Left lung (tissue), 10 donors: ENCODE results near the gene KIF17. TPM values are rescaled to one million over a fixed set of nuclear protein-coding genes. Genes with fewer than 3 reads are reported as not detected.

Experiments used
- ATAC-seq: fragments of 200-7000 bp; cut with Tn5 transposase; one replicate; pipeline ENCODE4 v1.9.1; 2020; ENCODE audit warnings: moderate library complexity
- DNase-seq, 4 donors: peaks; one replicate each; pipeline ENCODE4 v3.0.0-alpha.2; 2013 to 2020
- H3K27ac ChIP-seq, 2 donors: fragments of 200-600 bp; sonication (generic) in 1 of 2; one replicate each; pipeline versions ENCODE4 v1.5.0 to v1.8.0; 2020 to 2021
- H3K27me3 ChIP-seq, 2 donors: fragments of 200-600 bp; sonication (generic) in 1 of 2; one replicate each; pipeline versions ENCODE4 v1.5.0 to v1.8.0; 2020 to 2021
- H3K36me3 ChIP-seq, 2 donors: fragments of 200-600 bp; sonication (generic) in 1 of 2; one replicate each; pipeline versions ENCODE4 v1.5.0 to v1.8.0; 2020 to 2021
- H3K4me1 ChIP-seq, 2 donors: fragments of 200-600 bp; one replicate each; pipeline ENCODE4 v1.8.0; 2021
- H3K4me3 ChIP-seq, 2 donors: fragments of 200-600 bp; sonication (generic) in 1 of 2; one replicate each; pipeline versions ENCODE4 v1.5.0 to v1.8.0; 2020 to 2021; ENCODE audit warnings: mild to moderate bottlenecking in 1 of 2
- H3K9me3 ChIP-seq, 2 donors: fragments of 200-600 bp; sonication (generic) in 1 of 2; one replicate each; pipeline versions ENCODE4 v1.5.0 to v1.8.0; 2020 to 2021
- intact Hi-C, 2 donors: fragments of 100-400 bp; cut with DNase I; formaldehyde crosslinking; loops; one replicate each; pipeline versions ENCODE4 v1.11.2 to v1.14.2; 2022
- polyA plus RNA-seq, 6 donors: library from polyadenylated mRNA; unstranded; fragments of 120-200 nt; gene quantifications; one replicate each; pipeline ENCODE4 v1.2.1, GENCODE V29; 2013; ENCODE audit not compliant: insufficient read length in 6 of 6
- total RNA-seq, 2 donors: library from RNA; stranded (reverse); fragmentation: NEBNext Ultra II Directional; extraction: Animal tissue kit (Norgen Biotek cat#: 25700); gene quantifications; one replicate each; pipeline ENCODE4 v1.2.1, GENCODE V29; 2021
- TF ChIP-seq, protein P1 (sequence below), 2 donors: fragments of 200-600 bp; sonication (generic) in 1 of 2; IDR thresholded peaks; one replicate each; pipeline versions ENCODE4 v1.5.0 to v1.8.0; 2021; ENCODE audit warnings: antibody characterized with exemption in 2 of 2
- donor health status: DM: no; HTN: yes; CAD: no.
- donor health status: DM: no; HTN: no; CAD: no.

The KIF17 gene
- total and polyA plus RNA-seq, 8 donors: 4.1 to 12.1 (median 7.8) TPM

DNA sequence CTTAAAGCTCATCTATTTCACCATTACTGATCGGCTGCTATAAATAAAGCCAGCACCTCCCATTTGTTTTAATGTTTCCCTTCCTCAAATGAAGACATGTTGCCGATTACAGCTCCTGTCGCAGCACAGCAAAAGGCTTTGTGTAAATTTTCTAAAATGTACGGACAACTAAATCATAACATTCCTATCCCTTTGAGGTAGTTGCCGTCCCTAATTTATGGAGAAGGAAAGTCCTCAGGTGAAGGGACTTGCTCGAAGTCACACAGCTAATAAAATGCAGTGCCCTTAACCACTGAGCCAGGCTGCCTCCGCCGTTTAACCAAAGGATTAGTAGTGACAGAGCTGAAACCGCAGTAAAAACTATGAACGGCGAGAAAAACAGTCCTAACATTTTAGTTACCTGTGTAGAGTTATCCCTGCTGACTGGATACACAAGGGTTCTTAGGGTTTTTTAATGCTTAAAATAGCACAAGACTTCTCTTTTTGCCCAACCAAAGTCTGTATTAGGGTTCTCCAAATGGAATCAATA, 83.7 kb downstream of the KIF17 start:
- ATAC-seq: peak; percentile 4
- intact Hi-C loops: loop anchor here in 1 of 2 donors (10.0 kb wide), 1 partner anchor 59 kb away; no protein-coding TSS in a partner anchor
- Histone ChIP-seq H3K9me3 (no peaks in the 10 kb centered on the region), H3K27ac (peak overlapping the region; percentile 85 to 97), H3K27me3 (peaks cover 0 to 10% of the 10 kb centered on the region in 2 donors), H3K4me3 (peak overlapping the region; percentile 90 to 96), H3K36me3 (peaks cover 0 to 23% of the 10 kb centered on the region in 2 donors), H3K4me1 (peaks cover 0 to 15% of the 10 kb centered on the region in 2 donors)
- no peak for DNase-seq
- TF ChIP-seq, protein P1, sequence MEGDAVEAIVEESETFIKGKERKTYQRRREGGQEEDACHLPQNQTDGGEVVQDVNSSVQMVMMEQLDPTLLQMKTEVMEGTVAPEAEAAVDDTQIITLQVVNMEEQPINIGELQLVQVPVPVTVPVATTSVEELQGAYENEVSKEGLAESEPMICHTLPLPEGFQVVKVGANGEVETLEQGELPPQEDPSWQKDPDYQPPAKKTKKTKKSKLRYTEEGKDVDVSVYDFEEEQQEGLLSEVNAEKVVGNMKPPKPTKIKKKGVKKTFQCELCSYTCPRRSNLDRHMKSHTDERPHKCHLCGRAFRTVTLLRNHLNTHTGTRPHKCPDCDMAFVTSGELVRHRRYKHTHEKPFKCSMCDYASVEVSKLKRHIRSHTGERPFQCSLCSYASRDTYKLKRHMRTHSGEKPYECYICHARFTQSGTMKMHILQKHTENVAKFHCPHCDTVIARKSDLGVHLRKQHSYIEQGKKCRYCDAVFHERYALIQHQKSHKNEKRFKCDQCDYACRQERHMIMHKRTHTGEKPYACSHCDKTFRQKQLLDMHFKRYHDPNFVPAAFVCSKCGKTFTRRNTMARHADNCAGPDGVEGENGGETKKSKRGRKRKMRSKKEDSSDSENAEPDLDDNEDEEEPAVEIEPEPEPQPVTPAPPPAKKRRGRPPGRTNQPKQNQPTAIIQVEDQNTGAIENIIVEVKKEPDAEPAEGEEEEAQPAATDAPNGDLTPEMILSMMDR (IDR thresholded peaks at IDR 0.05): no peak

DNA sequence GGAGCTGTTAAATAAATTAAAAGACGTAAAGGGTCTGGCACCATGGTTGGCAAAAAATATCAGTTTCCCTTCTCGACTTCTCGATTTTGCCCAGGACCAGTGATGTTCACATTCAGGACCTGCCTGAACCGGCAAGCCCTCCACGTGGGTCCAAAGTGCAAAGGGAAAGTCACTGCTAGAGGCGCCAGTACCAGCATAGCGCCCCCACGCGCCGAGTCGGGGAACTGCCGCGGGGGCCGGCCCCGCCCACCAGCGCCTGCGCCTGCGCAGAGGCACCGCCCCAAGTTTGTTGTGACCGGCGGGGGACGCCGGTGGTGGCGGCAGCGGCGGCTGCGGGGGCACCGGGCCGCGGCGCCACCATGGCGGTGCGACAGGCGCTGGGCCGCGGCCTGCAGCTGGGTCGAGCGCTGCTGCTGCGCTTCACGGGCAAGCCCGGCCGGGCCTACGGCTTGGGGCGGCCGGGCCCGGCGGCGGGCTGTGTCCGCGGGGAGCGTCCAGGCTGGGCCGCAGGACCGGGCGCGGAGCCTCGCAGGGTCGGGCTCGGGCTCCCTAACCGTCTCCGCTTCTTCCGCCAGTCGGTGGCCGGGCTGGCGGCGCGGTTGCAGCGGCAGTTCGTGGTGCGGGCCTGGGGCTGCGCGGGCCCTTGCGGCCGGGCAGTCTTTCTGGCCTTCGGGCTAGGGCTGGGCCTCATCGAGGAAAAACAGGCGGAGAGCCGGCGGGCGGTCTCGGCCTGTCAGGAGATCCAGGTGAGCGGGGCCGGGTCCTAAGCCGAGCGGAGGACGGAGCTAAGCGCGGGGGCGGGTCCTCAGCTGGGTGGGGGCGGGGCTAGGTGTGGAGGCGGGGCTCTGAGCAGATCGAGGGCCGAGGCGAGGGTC, 84.4 kb downstream of the KIF17 start, which contains the start of gene PINK1:
Gene PINK1 (plus strand): TSS at position 269 of the 875 bp plus-strand sequence. CDS start 91 bp downstream, at position 360.
- Histone ChIP-seq H3K36me3 (peaks cover 0 to 16% of the 10 kb centered on the region in 2 donors), H3K27me3 (peaks cover 0 to 10% of the 10 kb centered on the region in 2 donors), H3K9me3 (peaks cover 0 to 4% of the 10 kb centered on the region in 2 donors), H3K4me3 (peak within 1 kb of the TSS; percentile 90 to 96), H3K27ac (peak within 1 kb of the TSS; percentile 85 to 97), H3K4me1 (peaks cover 0 to 15% of the 10 kb centered on the region in 2 donors)
- peak; percentile 60 to 96 (median 80) for DNase-seq
- TF ChIP-seq, protein P1 (IDR thresholded peaks at IDR 0.05): peak; percentile 98 to 99
- intact Hi-C loops: loop anchor here in 1 of 2 donors (10.0 kb wide), 1 partner anchor 59 kb away; no protein-coding TSS in a partner anchor
- peak; percentile 97 for ATAC-seq

DNA sequence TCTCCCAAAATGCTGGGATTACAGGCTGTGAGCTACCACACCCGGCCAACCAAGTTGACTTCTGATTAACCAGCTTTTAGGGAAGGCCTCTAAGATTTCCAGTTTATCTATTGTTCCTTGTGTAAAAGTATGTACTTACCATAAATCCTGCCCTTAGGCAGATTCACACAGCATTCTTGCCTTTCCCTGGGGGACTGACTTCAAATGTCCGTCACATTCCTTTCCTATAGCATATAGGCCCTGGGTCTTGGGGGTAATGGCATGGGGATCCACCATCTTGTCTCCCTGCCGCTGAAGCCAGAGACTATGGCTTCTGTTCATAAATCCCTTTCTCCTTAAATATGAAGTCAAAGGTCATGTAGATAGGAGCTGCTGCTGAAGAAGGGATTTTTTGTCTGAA, 85.4 kb downstream of the KIF17 start:
- ATAC-seq: no peak
- DNase-seq: no peak
- no peak overlapping the region for H3K27ac ChIP-seq
- TF ChIP-seq, protein P1 (IDR thresholded peaks at IDR 0.05): no peak
- H3K27me3 ChIP-seq: peaks cover 0 to 10% of the 10 kb centered on the region in 2 donors
- peaks cover 0 to 4% of the 10 kb centered on the region in 2 donors for H3K9me3 ChIP-seq
- intact Hi-C loops: loop anchor here in 1 of 2 donors (10.0 kb wide), 1 partner anchor 58 kb away; no protein-coding TSS in a partner anchor
- H3K4me1 ChIP-seq: peaks cover 0 to 15% of the 10 kb centered on the region in 2 donors
- H3K36me3 ChIP-seq: peaks cover 0 to 5% of the 10 kb centered on the region in 2 donors
- no peak overlapping the region for H3K4me3 ChIP-seq

DNA sequence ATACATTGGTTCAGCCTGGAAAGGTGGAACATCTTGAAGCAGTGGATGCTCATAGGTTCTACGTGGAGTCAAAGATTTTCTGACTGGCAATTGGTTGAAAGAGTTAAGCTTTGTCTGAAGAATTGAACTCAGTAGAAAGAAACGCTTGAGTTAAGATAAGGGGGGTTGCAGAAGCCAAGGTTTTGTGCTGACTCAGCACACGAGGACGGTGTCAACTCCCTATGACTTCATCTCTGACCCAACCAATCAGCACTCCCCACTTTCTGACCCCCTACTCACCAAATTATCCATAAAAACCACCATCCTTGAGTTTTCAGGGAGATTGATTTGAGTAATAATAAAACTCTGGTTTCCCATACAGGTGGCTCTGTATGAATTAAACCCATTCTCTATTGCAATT, 87.1 kb downstream of the KIF17 start:
- H3K36me3 ChIP-seq: no peaks in the 10 kb centered on the region
- ATAC-seq (no peak), DNase-seq (no peak)
- H3K9me3 ChIP-seq: peaks cover 0 to 4% of the 10 kb centered on the region in 2 donors
- TF ChIP-seq, protein P1 (IDR thresholded peaks at IDR 0.05): no peak
- H3K4me3 ChIP-seq: no peak overlapping the region
- peaks cover 0 to 15% of the 10 kb centered on the region in 2 donors for H3K4me1 ChIP-seq
- no peak overlapping the region for H3K27ac ChIP-seq
- intact Hi-C loops: loop anchor here in 1 of 2 donors (10.0 kb wide), 1 partner anchor 56 kb away; no protein-coding TSS in a partner anchor
- H3K27me3 ChIP-seq: peaks cover 0 to 10% of the 10 kb centered on the region in 2 donors

DNA sequence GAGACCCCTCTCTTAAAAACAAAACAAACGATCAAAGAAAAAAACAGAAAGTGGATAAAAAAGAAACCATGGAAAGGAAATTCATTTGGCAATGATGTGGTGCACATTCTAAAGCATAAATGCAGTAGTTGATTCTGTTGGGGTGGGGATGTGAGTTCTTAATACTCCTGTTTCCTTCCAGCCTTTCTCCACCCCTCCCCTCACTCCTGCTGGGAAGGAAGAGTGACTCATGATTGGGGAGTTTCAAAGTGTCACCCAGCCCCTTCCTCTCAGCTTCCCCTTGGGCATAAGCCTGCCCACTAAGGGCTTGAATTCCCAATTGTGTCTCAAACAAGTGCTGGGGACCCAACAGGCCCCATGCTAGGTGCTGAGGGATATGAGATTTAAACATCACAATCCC, 91.3 kb downstream of the KIF17 start:
- TF ChIP-seq, protein P1 (IDR thresholded peaks at IDR 0.05): no peak

More for the DNA sequence above, 91.3 kb downstream of the KIF17 start:
- peaks cover 0 to 10% of the 10 kb centered on the region in 2 donors for H3K27me3 ChIP-seq
- H3K27ac ChIP-seq: no peak overlapping the region
- H3K9me3 ChIP-seq: peaks cover 0 to 4% of the 10 kb centered on the region in 2 donors
- ATAC-seq: no peak
- H3K36me3 ChIP-seq: no peaks in the 10 kb centered on the region
- no peak for DNase-seq
- no peak overlapping the region for H3K4me3 ChIP-seq
- intact Hi-C loops: no loop called here
- no peaks in the 10 kb centered on the region for H3K4me1 ChIP-seq
